PC-9 (cell line): ENCODE measurements around the gene GNB3.

Experiments used
- CTCF ChIP-seq: fragments of 200-600 bp; sonication (generic); conservative IDR thresholded peaks from 2 replicates; pipeline ENCODE4 v1.6.1; 2017; ENCODE audit warnings: mixed run types, antibody characterized with exemption, mild to moderate bottlenecking, moderate library complexity
- EZH2 ChIP-seq: fragments of 200-600 bp; sonication (generic); IDR thresholded peaks from 2 replicates; pipeline ENCODE4 v1.8.0; 2017; ENCODE audit warnings: antibody characterized with exemption, low read depth

DNA sequence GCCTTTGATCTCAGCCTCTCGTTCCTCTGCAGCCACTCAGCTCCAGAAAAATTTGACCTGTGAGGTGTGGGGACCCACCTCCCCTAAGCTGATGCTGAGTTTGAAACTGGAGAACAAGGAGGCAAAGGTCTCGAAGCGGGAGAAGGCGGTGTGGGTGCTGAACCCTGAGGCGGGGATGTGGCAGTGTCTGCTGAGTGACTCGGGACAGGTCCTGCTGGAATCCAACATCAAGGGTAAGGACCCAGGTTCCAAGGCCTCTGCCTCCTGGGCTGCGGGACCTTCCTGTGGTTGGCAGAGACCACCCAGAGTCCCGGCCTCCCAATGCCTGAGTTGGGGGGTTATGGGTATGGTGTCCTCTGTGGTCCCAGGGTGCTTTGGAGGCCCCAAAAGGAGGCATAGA is 23.6 kb upstream of the GNB3 start:
- TF ChIP-seq CTCF (no peak), EZH2 (no peak)
